Measurements from ENCODE around the gene AGPS. TPM values are rescaled to one million over a fixed set of nuclear protein-coding genes. Genes with fewer than 3 reads are reported as not detected.

Gene AGPS
- total and polyA plus RNA-seq, 2 of the 13 experiments (the other 11 are each of a cell fraction or from before 2014, with no cell fraction given): 39.4 to 99.0 TPM

DNA sequence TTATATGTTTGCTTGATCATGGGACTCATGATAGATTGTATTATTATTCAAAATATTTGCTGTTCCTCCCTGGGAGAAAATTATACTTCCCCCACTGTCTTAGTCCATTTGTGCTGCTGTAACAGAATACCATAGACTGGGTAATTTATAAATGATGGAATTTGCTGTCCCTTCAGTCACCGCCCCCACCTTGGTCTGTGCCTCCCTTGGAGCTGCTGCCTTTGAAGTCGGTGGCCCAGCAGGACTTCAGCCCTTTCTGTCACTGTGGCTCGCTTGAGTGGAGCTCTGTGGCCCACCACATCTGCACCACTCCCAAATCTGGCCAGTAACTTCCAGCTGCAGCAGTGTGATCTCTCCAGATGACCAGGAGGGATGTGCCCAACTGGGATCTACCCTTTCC is 200.8 kb downstream of the AGPS start:
- Histone ChIP-seq H3K4me3 (replicated peaks in 1 of 3; ENCODE audit: insufficient read depth in 1 of 3, low read depth in 2 of 3, low read length in 3 of 3) (peak overlapping the region in 1 of 3 experiments; percentile 35; a peak in 1 of 6 replicates), H3K79me2 (ENCODE audit: insufficient read depth, low read length) (no peaks in the 10 kb centered on the region), H3K4me1 (ENCODE audit: insufficient read depth, low read length) (peaks cover 53% of the 10 kb centered on the region), H2AFZ (ENCODE audit: low read length) (no peak overlapping the region), H3K4me2 (ENCODE audit: low read depth, low read length) (peak overlapping the region; percentile 73), H4K20me1 (ENCODE audit: insufficient read depth, low read length) (no peaks in the 10 kb centered on the region), H3K27ac (ENCODE audit: extremely low read length, insufficient read depth, low read length) (no peak overlapping the region), H3K9ac (ENCODE audit: insufficient read depth, low read depth, low read length) (0 out of 2 replicates have a peak overlapping the region, but pooled peaks have one; percentile 19), H3K9me3 (ENCODE audit: low read length) (no peaks in the 10 kb centered on the region), H3K36me3 (replicated peaks in 1 of 2; ENCODE audit: control insufficient read depth in 1 of 2, insufficient read depth in 2 of 2, low read length in 2 of 2) (no peaks in the 10 kb centered on the region), H3K27me3 (ENCODE audit: control insufficient read depth in 1 of 2, insufficient read depth in 2 of 2, low read length in 2 of 2) (no peaks in the 10 kb centered on the region)
- peak; percentile 60 for ATAC-seq
- ChIA-PET CTCF (ENCODE audit: low intra/inter-chr PET ratio, low total read pairs) (no interaction called here), POLR2A (interaction anchor here (1.6 to 2.8 kb wide), 4 partner anchors 8 to 52 kb away, joined by 4 to 12 read pairs (median 6); no protein-coding TSS in a partner anchor)
- in situ Hi-C loops (cut with HindIII; ENCODE audit: extremely low pct_ligation_motif_present, low pct_unique_long_range_greater_than_20kb) (no loop called here), intact Hi-C loops (cut with micrococcal nuclease; ENCODE audit: unreplicated experiment) (no loop called here)
- WGBS (ENCODE audit: low lambda C conversion rate): 15% methylated on average over 3 of the region's 3 CpGs
- no peak for DNase-seq (ENCODE audit: low spot score)
- no TSS peak for BruUV-seq (replicated peaks)
- no peak for FAIRE-seq
- TF ChIP-seq ZNF383 (CRISPR knock-in tag; IDR thresholded peaks at IDR 0.05; ENCODE audit: borderline replicate concordance) (0 out of 2 replicates have a peak, but pooled peaks have one; percentile 72), TRIM24 (CRISPR knock-in tag; IDR thresholded peaks at IDR 0.05) (no peak), ZSCAN29 (CRISPR knock-in tag; conservative IDR thresholded peaks at IDR 0.05) (0 out of 2 replicates have a peak, but pooled peaks have one; percentile 50), FLYWCH1 (CRISPR knock-in tag; IDR thresholded peaks at IDR 0.05) (no peak), GABPB1 (CRISPR knock-in tag; IDR thresholded peaks at IDR 0.05) (no peak), MEIS1 (CRISPR knock-in tag; IDR thresholded peaks at IDR 0.05; ENCODE audit: borderline replicate concordance) (0 out of 2 replicates have a peak, but pooled peaks have one; percentile 44), SRSF4 (IDR thresholded peaks at IDR 0.05; ENCODE audit: low read depth, low read length, poor library complexity, severe bottlenecking) (no peak), ZNF543 (CRISPR knock-in tag; IDR thresholded peaks at IDR 0.05) (0 out of 2 replicates have a peak, but pooled peaks have one; percentile 39), ZNF556 (CRISPR knock-in tag; IDR thresholded peaks at IDR 0.05; ENCODE audit: borderline replicate concordance) (0 out of 2 replicates have a peak, but pooled peaks have one; percentile 39), ZMYM4 (CRISPR knock-in tag; IDR thresholded peaks at IDR 0.05) (peak; percentile 12; the same call in 1 of the 2 replicates), MAF1 (CRISPR knock-in tag; IDR thresholded peaks at IDR 0.05; ENCODE audit: borderline replicate concordance) (no peak), ZNF572 (CRISPR knock-in tag; IDR thresholded peaks at IDR 0.05) (0 out of 2 replicates have a peak, but pooled peaks have one; percentile 45)
- TF ChIP-seq, protein P1, sequence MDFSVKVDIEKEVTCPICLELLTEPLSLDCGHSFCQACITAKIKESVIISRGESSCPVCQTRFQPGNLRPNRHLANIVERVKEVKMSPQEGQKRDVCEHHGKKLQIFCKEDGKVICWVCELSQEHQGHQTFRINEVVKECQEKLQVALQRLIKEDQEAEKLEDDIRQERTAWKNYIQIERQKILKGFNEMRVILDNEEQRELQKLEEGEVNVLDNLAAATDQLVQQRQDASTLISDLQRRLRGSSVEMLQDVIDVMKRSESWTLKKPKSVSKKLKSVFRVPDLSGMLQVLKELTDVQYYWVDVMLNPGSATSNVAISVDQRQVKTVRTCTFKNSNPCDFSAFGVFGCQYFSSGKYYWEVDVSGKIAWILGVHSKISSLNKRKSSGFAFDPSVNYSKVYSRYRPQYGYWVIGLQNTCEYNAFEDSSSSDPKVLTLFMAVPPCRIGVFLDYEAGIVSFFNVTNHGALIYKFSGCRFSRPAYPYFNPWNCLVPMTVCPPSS (IDR thresholded peaks at IDR 0.05): no peak
- TF ChIP-seq, protein P2, sequence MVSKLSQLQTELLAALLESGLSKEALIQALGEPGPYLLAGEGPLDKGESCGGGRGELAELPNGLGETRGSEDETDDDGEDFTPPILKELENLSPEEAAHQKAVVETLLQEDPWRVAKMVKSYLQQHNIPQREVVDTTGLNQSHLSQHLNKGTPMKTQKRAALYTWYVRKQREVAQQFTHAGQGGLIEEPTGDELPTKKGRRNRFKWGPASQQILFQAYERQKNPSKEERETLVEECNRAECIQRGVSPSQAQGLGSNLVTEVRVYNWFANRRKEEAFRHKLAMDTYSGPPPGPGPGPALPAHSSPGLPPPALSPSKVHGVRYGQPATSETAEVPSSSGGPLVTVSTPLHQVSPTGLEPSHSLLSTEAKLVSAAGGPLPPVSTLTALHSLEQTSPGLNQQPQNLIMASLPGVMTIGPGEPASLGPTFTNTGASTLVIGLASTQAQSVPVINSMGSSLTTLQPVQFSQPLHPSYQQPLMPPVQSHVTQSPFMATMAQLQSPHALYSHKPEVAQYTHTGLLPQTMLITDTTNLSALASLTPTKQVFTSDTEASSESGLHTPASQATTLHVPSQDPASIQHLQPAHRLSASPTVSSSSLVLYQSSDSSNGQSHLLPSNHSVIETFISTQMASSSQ (IDR thresholded peaks at IDR 0.05; ENCODE audit: low read depth): no peak
- TF ChIP-seq, protein P2 (CRISPR knock-in tag; IDR thresholded peaks at IDR 0.05; ENCODE audit: borderline replicate concordance): 0 out of 2 replicates have a peak, but pooled peaks have one; percentile 48
- TF ChIP-seq, protein P3, sequence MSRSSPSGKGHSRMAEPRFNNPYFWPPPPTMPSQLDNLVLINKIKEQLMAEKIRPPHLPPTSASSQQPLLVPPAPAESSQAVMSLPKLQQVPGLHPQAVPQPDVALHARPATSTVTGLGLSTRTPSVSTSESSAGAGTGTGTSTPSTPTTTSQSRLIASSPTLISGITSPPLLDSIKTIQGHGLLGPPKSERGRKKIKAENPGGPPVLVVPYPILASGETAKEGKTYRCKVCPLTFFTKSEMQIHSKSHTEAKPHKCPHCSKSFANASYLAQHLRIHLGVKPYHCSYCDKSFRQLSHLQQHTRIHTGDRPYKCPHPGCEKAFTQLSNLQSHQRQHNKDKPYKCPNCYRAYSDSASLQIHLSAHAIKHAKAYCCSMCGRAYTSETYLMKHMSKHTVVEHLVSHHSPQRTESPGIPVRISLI (CRISPR knock-in tag; IDR thresholded peaks at IDR 0.05; ENCODE audit: borderline replicate concordance): 0 out of 2 replicates have a peak, but pooled peaks have one; percentile 16
